Endothelial cell of umbilical vein (primary cell): ENCODE measurements around the gene RYR3.

Experiments used
- EZH2 ChIP-seq: IDR thresholded peaks from 2 replicates; pipeline ENCODE4 v1.6.1; 2012; ENCODE audit warnings: borderline replicate concordance, low read depth, mild to moderate bottlenecking, moderate library complexity, low read length, inconsistent platforms; ENCODE audit not compliant: severe bottlenecking
- FOS ChIP-seq: IDR thresholded peaks from 2 replicates; pipeline ENCODE4 v1.6.1; 2011; ENCODE audit warnings: mild to moderate bottlenecking, low read length, moderate library complexity, borderline replicate concordance; ENCODE audit not compliant: insufficient read depth
- GATA2 ChIP-seq: IDR thresholded peaks from 2 replicates; pipeline ENCODE4 v1.7.0; 2011; ENCODE audit warnings: low read depth, mild to moderate bottlenecking, moderate library complexity, mixed read lengths, low read length; ENCODE audit not compliant: insufficient read length, insufficient read depth
- JUN ChIP-seq: IDR thresholded peaks from 2 replicates; pipeline ENCODE4 v1.6.1; 2011; ENCODE audit warnings: borderline replicate concordance, low read depth; ENCODE audit not compliant: insufficient read length, insufficient read depth
- MYC ChIP-seq: IDR thresholded peaks from one replicate; pipeline ENCODE4 v1.6.1; 2011; ENCODE audit warnings: mild to moderate bottlenecking, low read depth, low read length
- POLR2A ChIP-seq: IDR thresholded peaks from 2 replicates; pipeline ENCODE4 v1.6.1; 2012; ENCODE audit warnings: low read depth, mild to moderate bottlenecking, control low read depth, low read length
- POLR2AphosphoS5 ChIP-seq: IDR thresholded peaks from 2 replicates; pipeline ENCODE4 v1.6.1; 2012; ENCODE audit warnings: low read depth, mild to moderate bottlenecking, control low read depth, low read length, moderate library complexity; ENCODE audit not compliant: insufficient read depth
- TF ChIP-seq, protein P1 (sequence below), 2 donors: IDR thresholded peaks; 1 replicate in 1 of 2; 2 replicates in 1 of 2; pipeline ENCODE4 v1.5.1; 2011; ENCODE audit warnings: low read length in 2 of 2, mild to moderate bottlenecking in 2 of 2, moderate library complexity in 2 of 2, control low read depth in 1 of 2, inconsistent platforms in 1 of 2, low read depth in 1 of 2; ENCODE audit not compliant: insufficient read depth in 1 of 2; ENCODE audit errors: extremely low read depth in 1 of 2
- TF ChIP-seq, protein P2 (sequence below): IDR thresholded peaks from 2 replicates; pipeline ENCODE4 v1.6.1; 2011; ENCODE audit not compliant: insufficient read depth, insufficient read length

DNA sequence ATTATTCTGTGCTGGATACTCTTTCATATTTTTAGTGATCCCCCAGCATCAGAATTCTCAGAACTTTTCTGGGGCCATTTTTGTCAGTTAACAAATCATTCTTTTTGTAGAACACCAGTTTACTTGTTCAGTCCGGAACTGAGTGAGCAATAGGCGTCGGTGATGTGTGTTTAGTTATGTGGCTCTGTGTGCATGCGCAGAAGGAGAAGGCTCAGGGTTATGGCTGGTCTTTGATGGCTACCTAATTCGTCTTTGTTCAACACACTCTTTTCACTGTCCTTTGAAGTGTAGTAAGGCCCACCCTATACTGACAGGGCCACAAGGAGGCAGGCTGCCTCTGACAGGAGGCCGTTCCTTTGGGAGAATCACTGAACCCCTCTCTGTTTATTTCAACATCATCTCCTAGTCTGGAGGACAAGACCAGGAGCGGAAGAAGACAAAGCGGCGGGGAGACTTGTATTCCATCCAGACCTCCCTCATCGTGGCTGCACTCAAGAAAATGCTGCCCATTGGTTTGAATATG lies 499.4 kb downstream of the RYR3 start:
- TF ChIP-seq POLR2A = no peak
- TF ChIP-seq MYC = no peak
- TF ChIP-seq, protein P1, sequence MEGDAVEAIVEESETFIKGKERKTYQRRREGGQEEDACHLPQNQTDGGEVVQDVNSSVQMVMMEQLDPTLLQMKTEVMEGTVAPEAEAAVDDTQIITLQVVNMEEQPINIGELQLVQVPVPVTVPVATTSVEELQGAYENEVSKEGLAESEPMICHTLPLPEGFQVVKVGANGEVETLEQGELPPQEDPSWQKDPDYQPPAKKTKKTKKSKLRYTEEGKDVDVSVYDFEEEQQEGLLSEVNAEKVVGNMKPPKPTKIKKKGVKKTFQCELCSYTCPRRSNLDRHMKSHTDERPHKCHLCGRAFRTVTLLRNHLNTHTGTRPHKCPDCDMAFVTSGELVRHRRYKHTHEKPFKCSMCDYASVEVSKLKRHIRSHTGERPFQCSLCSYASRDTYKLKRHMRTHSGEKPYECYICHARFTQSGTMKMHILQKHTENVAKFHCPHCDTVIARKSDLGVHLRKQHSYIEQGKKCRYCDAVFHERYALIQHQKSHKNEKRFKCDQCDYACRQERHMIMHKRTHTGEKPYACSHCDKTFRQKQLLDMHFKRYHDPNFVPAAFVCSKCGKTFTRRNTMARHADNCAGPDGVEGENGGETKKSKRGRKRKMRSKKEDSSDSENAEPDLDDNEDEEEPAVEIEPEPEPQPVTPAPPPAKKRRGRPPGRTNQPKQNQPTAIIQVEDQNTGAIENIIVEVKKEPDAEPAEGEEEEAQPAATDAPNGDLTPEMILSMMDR (IDR thresholded peaks at IDR 0.05; ENCODE audit: extremely low read depth in 1 of 2, insufficient read depth in 1 of 2, low read depth in 1 of 2, low read length in 2 of 2) = no peak
- TF ChIP-seq POLR2AphosphoS5 = no peak
- TF ChIP-seq, protein P2, sequence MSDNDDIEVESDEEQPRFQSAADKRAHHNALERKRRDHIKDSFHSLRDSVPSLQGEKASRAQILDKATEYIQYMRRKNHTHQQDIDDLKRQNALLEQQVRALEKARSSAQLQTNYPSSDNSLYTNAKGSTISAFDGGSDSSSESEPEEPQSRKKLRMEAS = no peak
- TF ChIP-seq EZH2 = no peak
- no peak for TF ChIP-seq FOS
- no peak for TF ChIP-seq GATA2
- no peak for TF ChIP-seq JUN
